Panc1 (cell line): ENCODE results near the gene TAS2R60. TPM values are rescaled to one million over a fixed set of nuclear protein-coding genes. Genes with fewer than 3 reads are reported as not detected.

ENCODE experiments used
- ATAC-seq: fragments of 200-7000 bp; cut with Tn5 transposase; 2 replicates; pipeline ENCODE4 v1.9.1; 2020; ENCODE audit warnings: mild to moderate bottlenecking, moderate library complexity
- BruUV-seq: library from RNA; stranded (reverse); fragments of 400-500 nt; replicated peaks from 2 replicates; lab custom pipeline; 2021; lab: Mats Ljungman, UMichigan
- CTCF ChIA-PET: fragments of 300-600 bp; sonication (Branson Sonifier 250); formaldehyde crosslinking; loops from one replicate; lab custom pipeline; 2022; ENCODE audit warnings: antibody characterized with exemption; lab: Charles Lee
- POLR2A ChIA-PET: fragments of 300-600 bp; sonication (Branson Sonifier 250); formaldehyde crosslinking; loops from one replicate; lab custom pipeline; 2022; ENCODE audit warnings: antibody characterized with exemption; lab: Charles Lee
- DNase-seq: peaks from one replicate; pipeline ENCODE4 v3.0.0-alpha.2; 2010; ENCODE audit warnings: low read depth, low spot score
- H3K27ac ChIP-seq: 2 replicates; pipeline ENCODE4 v1.5.1; 2011; ENCODE audit warnings: mild to moderate bottlenecking, low read length, inconsistent platforms
- H3K27me3 ChIP-seq: fragments of 200-500 bp; sonication (Bioruptor generic); 2 replicates; pipeline ENCODE4 v1.6.0; 2014; ENCODE audit warnings: low read length, inconsistent platforms; ENCODE audit not compliant: control insufficient read depth, insufficient read depth
- H3K36me3 ChIP-seq: fragments of 200-500 bp; sonication (Bioruptor generic); 2 replicates; pipeline ENCODE4 v1.5.1; 2014; ENCODE audit warnings: inconsistent platforms, mild to moderate bottlenecking, low read length, moderate library complexity; ENCODE audit not compliant: control insufficient read depth, insufficient read depth
- H3K4me1 ChIP-seq: 2 replicates; pipeline ENCODE4 v1.5.1; 2011; ENCODE audit warnings: inconsistent platforms, mild to moderate bottlenecking, low read length, moderate library complexity; ENCODE audit not compliant: control insufficient read depth, insufficient read depth
- H3K4me3 ChIP-seq, 2 experiments: 2 replicates each; pipeline ENCODE4 v1.5.1; 2011 to 2012; ENCODE audit warnings: low read depth in 2 of 2, low read length in 2 of 2, mild to moderate bottlenecking in 2 of 2, inconsistent platforms in 1 of 2, moderate library complexity in 1 of 2
- H3K9me3 ChIP-seq: fragments of 200-500 bp; sonication (Bioruptor generic); 2 replicates; pipeline ENCODE4 v1.5.1; 2014; ENCODE audit warnings: low read depth, mild to moderate bottlenecking, inconsistent platforms, low read length, moderate library complexity; ENCODE audit not compliant: control insufficient read depth, insufficient read depth
- CTCF ChIP-seq: fragments of 450-650 bp; IDR thresholded peaks from 2 replicates; pipeline ENCODE4 v1.5.1; 2017; ENCODE audit warnings: mild to moderate bottlenecking
- POLR2AphosphoS5 ChIP-seq: IDR thresholded peaks from 2 replicates; pipeline ENCODE4 v1.6.1; 2012; ENCODE audit warnings: mild to moderate bottlenecking, low read depth, low read length, moderate library complexity
- REST ChIP-seq, 2 experiments: IDR thresholded peaks; 2 replicates each; pipeline ENCODE4 v1.6.1; 2011 to 2012; ENCODE audit warnings: low read depth in 2 of 2, control low read depth in 1 of 2, low read length in 1 of 2, mild to moderate bottlenecking in 1 of 2, moderate library complexity in 1 of 2; ENCODE audit not compliant: insufficient read depth in 1 of 2
- SIN3A ChIP-seq: IDR thresholded peaks from 2 replicates; pipeline ENCODE4 v1.6.1; 2012; ENCODE audit warnings: low read depth, mild to moderate bottlenecking, low read length, moderate library complexity, borderline replicate concordance; ENCODE audit not compliant: insufficient read depth
- TCF7L2 ChIP-seq: IDR thresholded peaks from 2 replicates; pipeline ENCODE4 v1.6.1; 2011; ENCODE audit warnings: mild to moderate bottlenecking, low read depth, low read length, inconsistent platforms
- in situ Hi-C: cut with HindIII; loops from 2 replicates; pipeline ENCODE4 v1.10.0; 2016; ENCODE audit warnings: low sequenced_read_pairs, low pct_unique_long_range_greater_than_20kb
- intact Hi-C: fragments of 100-400 bp; cut with micrococcal nuclease; formaldehyde crosslinking; loops from one replicate; pipeline ENCODE4 v1.10.0; 2022; ENCODE audit not compliant: unreplicated experiment
- total RNA-seq: library from RNA; stranded (reverse); gene quantifications from one replicate; pipeline ENCODE4 v1.2.1, GENCODE V29; 2021; ENCODE audit not compliant: unreplicated experiment

Gene TAS2R60
- total RNA-seq, 1 experiment from 2014 or later, result not detected

GRCh38 chr7:143415742-143416397, 27.4 kb upstream of the TAS2R60 start:
- no peak overlapping the region for H3K27ac ChIP-seq

More at GRCh38 chr7:143415742-143416397, 27.4 kb upstream of the TAS2R60 start:
- Histone ChIP-seq H3K4me1 (no peaks in the 10 kb centered on the region), H3K4me3 (no peak overlapping the region), H3K27me3 (no peaks in the 10 kb centered on the region), H3K36me3 (no peaks in the 10 kb centered on the region), H3K9me3 (no peaks in the 10 kb centered on the region)
- POLR2A ChIA-PET, result no interaction called here
- intact Hi-C loops, result loop anchor here (1.0 kb wide), 1 partner anchor 176 kb away; no protein-coding TSS in a partner anchor
- TF ChIP-seq REST (IDR thresholded peaks at IDR 0.05; ENCODE audit: insufficient read depth in 1 of 2, low read depth in 2 of 2, low read length in 1 of 2) (no peak), POLR2AphosphoS5 (no peak), SIN3A (no peak), CTCF (no peak), TCF7L2 (no peak)
- CTCF ChIA-PET, result interaction anchor here (0.7 kb wide), 1 partner anchor 562 kb away, joined by 6 read pairs; no protein-coding TSS in a partner anchor
- BruUV-seq, result no TSS peak
- in situ Hi-C loops, result no loop called here
- DNase-seq (no peak), ATAC-seq (no peak)
